ENCODE data around the gene SSUH2. TPM values are rescaled to one million over a fixed set of nuclear protein-coding genes. Genes with fewer than 3 reads are reported as not detected.
A peak's percentile ranks its signal among the peaks of the same experiment; 100 is the strongest.
"Not testable (repeated sequence)": the region's sequence is repeated elsewhere in the genome, so short reads cannot be mapped to it uniquely, and the experiment has no call there.

The SSUH2 gene
- polyA plus RNA-seq (2013), result 0.25 and 0.30 TPM in 2 replicates

- no peak within 1 kb of the TSS for H3K23ac ChIP-seq (ENCODE audit: low read length)
- H2AFZ ChIP-seq (ENCODE audit: insufficient read depth, low read length, poor library complexity), result no peak within 1 kb of the TSS
- no peak within 1 kb of the TSS for H4K91ac ChIP-seq (ENCODE audit: low read depth, low read length)
- H3K4me3 ChIP-seq (ENCODE audit: low read depth, low read length), result no peak within 1 kb of the TSS
- no peaks in the 10 kb centered on the region for H3K79me1 ChIP-seq (ENCODE audit: low read length)
- DNase-seq, result no peak
- H3K9me3 ChIP-seq (ENCODE audit: insufficient read depth, low read depth, low read length), result no peaks in the 10 kb centered on the region
- no peak within 1 kb of the TSS for H2AK5ac ChIP-seq (ENCODE audit: low read length)
- H4K8ac ChIP-seq (ENCODE audit: low read depth, low read length), result no peak within 1 kb of the TSS
- no peak within 1 kb of the TSS for H3K18ac ChIP-seq (ENCODE audit: low read length)
- no peak within 1 kb of the TSS for H3K27ac ChIP-seq (ENCODE audit: low read depth, low read length)
- H4K12ac ChIP-seq (ENCODE audit: low read depth, low read length), result no peak within 1 kb of the TSS
- no CpG with 5 or more reads among the region's 8 CpGs for WGBS (ENCODE audit: extremely low coverage, insufficient coverage, insufficient read length)
- no peak within 1 kb of the TSS for H2BK120ac ChIP-seq (ENCODE audit: insufficient read depth, low read length, poor library complexity)
- no peaks in the 10 kb centered on the region for H3K79me2 ChIP-seq (ENCODE audit: control insufficient read depth, insufficient read depth, low read length, poor library complexity)
- no peak within 1 kb of the TSS for H3K9ac ChIP-seq (ENCODE audit: low read length)
- no peak within 1 kb of the TSS for H3K4me2 ChIP-seq (ENCODE audit: low read length)
- no peak within 1 kb of the TSS for H3K4ac ChIP-seq (ENCODE audit: low read depth, low read length)
- no peaks in the 10 kb centered on the region for H3K27me3 ChIP-seq (ENCODE audit: insufficient read depth, low read length)
- H3K36me3 ChIP-seq (ENCODE audit: control insufficient read depth in 1 of 2, insufficient read depth in 2 of 2, low read length in 2 of 2), result no peaks in the 10 kb centered on the region
- no peak within 1 kb of the TSS for H2BK12ac ChIP-seq (ENCODE audit: low read length)
- H3K4me1 ChIP-seq (ENCODE audit: control insufficient read depth in 1 of 2, insufficient read depth in 2 of 2, low read length in 2 of 2), result no peaks in the 10 kb centered on the region
- H2BK5ac ChIP-seq (ENCODE audit: low read depth, low read length, poor library complexity), result no peak within 1 kb of the TSS
- H3K14ac ChIP-seq (ENCODE audit: low read length), result no peak within 1 kb of the TSS
Measured at GRCh38 chr3:8644748-8645390, at the start of gene SSUH2. Gene SSUH2 (minus strand): TSS chr3:8644798. CDS start chr3:8644758, 40 bp downstream.

- not testable (repeated sequence) for H4K91ac ChIP-seq (ENCODE audit: low read depth, low read length); H2BK12ac ChIP-seq (ENCODE audit: low read length); H3K36me3 ChIP-seq (ENCODE audit: control insufficient read depth in 1 of 2, insufficient read depth in 2 of 2, low read length in 2 of 2); H3K4me1 ChIP-seq (ENCODE audit: control insufficient read depth in 1 of 2, insufficient read depth in 2 of 2, low read length in 2 of 2); H3K79me2 ChIP-seq (ENCODE audit: control insufficient read depth, insufficient read depth, low read length, poor library complexity); H3K18ac ChIP-seq (ENCODE audit: low read length); H3K23ac ChIP-seq (ENCODE audit: low read length); H2BK120ac ChIP-seq (ENCODE audit: insufficient read depth, low read length, poor library complexity); H2BK5ac ChIP-seq (ENCODE audit: low read depth, low read length, poor library complexity); H3K79me1 ChIP-seq (ENCODE audit: low read length); H3K4ac ChIP-seq (ENCODE audit: low read depth, low read length); H3K4me2 ChIP-seq (ENCODE audit: low read length); H3K4me3 ChIP-seq (ENCODE audit: low read depth, low read length); H3K27ac ChIP-seq (ENCODE audit: low read depth, low read length); H4K8ac ChIP-seq (ENCODE audit: low read depth, low read length); H2AK5ac ChIP-seq (ENCODE audit: low read length); H3K14ac ChIP-seq (ENCODE audit: low read length); H2AFZ ChIP-seq (ENCODE audit: insufficient read depth, low read length, poor library complexity); H4K12ac ChIP-seq (ENCODE audit: low read depth, low read length); H3K27me3 ChIP-seq (ENCODE audit: insufficient read depth, low read length); H3K9me3 ChIP-seq (ENCODE audit: insufficient read depth, low read depth, low read length); H3K9ac ChIP-seq (ENCODE audit: low read length)
- WGBS (ENCODE audit: extremely low coverage, insufficient coverage, insufficient read length), result no CpG with 5 or more reads among the region's 9 CpGs
- DNase-seq, result peak in 1 of 2 donors; percentile 20
Measured at GRCh38 chr3:8691295-8691694, 46.7 kb upstream of the SSUH2 start.

GRCh38 chr3:8684992-8685391, 40.4 kb upstream of the SSUH2 start:
- H3K4me2 ChIP-seq (ENCODE audit: low read length); H3K4me3 ChIP-seq (ENCODE audit: low read depth, low read length); H3K14ac ChIP-seq (ENCODE audit: low read length); H3K36me3 ChIP-seq (ENCODE audit: control insufficient read depth in 1 of 2, insufficient read depth in 2 of 2, low read length in 2 of 2); H3K9me3 ChIP-seq (ENCODE audit: insufficient read depth, low read depth, low read length); H3K4ac ChIP-seq (ENCODE audit: low read depth, low read length); H4K8ac ChIP-seq (ENCODE audit: low read depth, low read length); H2AK5ac ChIP-seq (ENCODE audit: low read length); H4K12ac ChIP-seq (ENCODE audit: low read depth, low read length); H2AFZ ChIP-seq (ENCODE audit: insufficient read depth, low read length, poor library complexity); H3K4me1 ChIP-seq (ENCODE audit: control insufficient read depth in 1 of 2, insufficient read depth in 2 of 2, low read length in 2 of 2); H2BK5ac ChIP-seq (ENCODE audit: low read depth, low read length, poor library complexity); H2BK120ac ChIP-seq (ENCODE audit: insufficient read depth, low read length, poor library complexity); H3K27ac ChIP-seq (ENCODE audit: low read depth, low read length); H2BK12ac ChIP-seq (ENCODE audit: low read length); H3K79me1 ChIP-seq (ENCODE audit: low read length); H4K91ac ChIP-seq (ENCODE audit: low read depth, low read length); H3K79me2 ChIP-seq (ENCODE audit: control insufficient read depth, insufficient read depth, low read length, poor library complexity); H3K9ac ChIP-seq (ENCODE audit: low read length); H3K23ac ChIP-seq (ENCODE audit: low read length); H3K18ac ChIP-seq (ENCODE audit: low read length); DNase-seq; H3K27me3 ChIP-seq (ENCODE audit: insufficient read depth, low read length): not testable (repeated sequence)
- WGBS (ENCODE audit: extremely low coverage, insufficient coverage, insufficient read length), result no CpG with 5 or more reads among the region's 6 CpGs

- WGBS (ENCODE audit: extremely low coverage, insufficient coverage, insufficient read length), result no CpG with 5 or more reads among the region's 19 CpGs
- not testable (repeated sequence) for H3K36me3 ChIP-seq (ENCODE audit: control insufficient read depth in 1 of 2, insufficient read depth in 2 of 2, low read length in 2 of 2)
Measured at GRCh38 chr3:8682850-8683574, 38.4 kb upstream of the SSUH2 start.

More at GRCh38 chr3:8682850-8683574, 38.4 kb upstream of the SSUH2 start:
- not testable (repeated sequence) for H3K4ac ChIP-seq (ENCODE audit: low read depth, low read length); H3K27me3 ChIP-seq (ENCODE audit: insufficient read depth, low read length); H3K9me3 ChIP-seq (ENCODE audit: insufficient read depth, low read depth, low read length); H3K14ac ChIP-seq (ENCODE audit: low read length); H2BK120ac ChIP-seq (ENCODE audit: insufficient read depth, low read length, poor library complexity); H3K4me2 ChIP-seq (ENCODE audit: low read length); H3K27ac ChIP-seq (ENCODE audit: low read depth, low read length); H4K12ac ChIP-seq (ENCODE audit: low read depth, low read length); H3K79me2 ChIP-seq (ENCODE audit: control insufficient read depth, insufficient read depth, low read length, poor library complexity); H2AFZ ChIP-seq (ENCODE audit: insufficient read depth, low read length, poor library complexity); H3K9ac ChIP-seq (ENCODE audit: low read length); H3K18ac ChIP-seq (ENCODE audit: low read length); H2AK5ac ChIP-seq (ENCODE audit: low read length); H3K79me1 ChIP-seq (ENCODE audit: low read length); H2BK5ac ChIP-seq (ENCODE audit: low read depth, low read length, poor library complexity); H3K23ac ChIP-seq (ENCODE audit: low read length); H2BK12ac ChIP-seq (ENCODE audit: low read length); H4K91ac ChIP-seq (ENCODE audit: low read depth, low read length); H4K8ac ChIP-seq (ENCODE audit: low read depth, low read length); H3K4me3 ChIP-seq (ENCODE audit: low read depth, low read length)
- peaks cover 8 to 12% of the 10 kb centered on the region in 2 experiments for H3K4me1 ChIP-seq (ENCODE audit: control insufficient read depth in 1 of 2, insufficient read depth in 2 of 2, low read length in 2 of 2)
- DNase-seq, result peak in 1 of 2 donors; percentile 29
